Stomach (tissue), 4 donors: ENCODE data around the gene SHANK2.

Experiments used
- EP300 ChIP-seq: sonication (generic); formaldehyde crosslinking; IDR thresholded peaks from one replicate; pipeline ENCODE4 v1.6.1; 2017; ENCODE audit warnings: antibody characterized with exemption
- POLR2A ChIP-seq, 4 donors: fragments of 450-650 bp; IDR thresholded peaks; one replicate each; pipeline ENCODE4 v1.6.1; 2016; ENCODE audit warnings: antibody characterized with exemption in 4 of 4, control low read depth in 2 of 4, mild to moderate bottlenecking in 1 of 4, moderate library complexity in 1 of 4
- POLR2AphosphoS5 ChIP-seq, 3 donors: sonication (generic); formaldehyde crosslinking; IDR thresholded peaks; one replicate each; pipeline ENCODE4 v1.6.1; 2016; ENCODE audit warnings: antibody characterized with exemption in 3 of 3
- TF ChIP-seq, protein P1 (sequence below), 7 experiments: fragments of 450-650 bp in 4 of 7; fragments of 200-600 bp in 3 of 7; sonication (generic) in 3 of 7; IDR thresholded peaks; one replicate each; pipeline ENCODE4 v1.5.1; 2016 to 2019; ENCODE audit warnings: antibody characterized with exemption in 7 of 7, control low read depth in 2 of 7, mild to moderate bottlenecking in 1 of 7

DNA sequence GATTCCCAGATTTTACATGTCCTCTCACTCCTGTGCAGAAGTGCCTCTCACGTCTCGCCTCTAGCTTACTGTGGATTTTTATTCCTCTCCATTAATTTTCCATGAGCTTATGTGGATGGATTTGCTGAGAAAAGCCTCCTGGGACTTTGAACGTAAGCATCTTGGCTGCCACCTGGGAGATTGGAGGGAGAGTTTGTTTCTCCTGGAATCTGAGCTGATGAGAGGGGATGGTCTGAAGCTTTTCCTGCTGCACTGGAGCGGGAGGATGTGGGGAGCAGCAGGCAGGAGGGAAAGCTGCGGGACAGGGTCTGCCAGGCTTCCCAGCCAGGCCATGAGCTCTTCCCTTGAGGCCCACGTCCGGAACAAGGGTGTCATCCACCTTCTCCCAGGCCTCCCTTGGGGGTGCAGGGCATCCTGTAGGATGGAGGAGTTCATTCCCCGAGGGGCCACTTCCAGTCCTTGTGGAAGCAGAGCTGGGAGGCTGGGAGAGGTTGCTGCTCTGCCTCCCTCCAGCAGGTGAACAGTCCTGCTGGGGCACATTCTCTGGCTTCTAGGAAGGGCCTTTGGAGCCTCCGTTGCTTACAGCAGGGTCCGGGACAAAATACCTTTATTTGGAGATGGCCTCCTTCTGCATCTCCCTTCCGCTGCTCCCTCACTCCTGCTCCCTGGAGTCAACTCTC, 3.6 kb upstream of the SHANK2 start:
- TF ChIP-seq POLR2A (IDR thresholded peaks at IDR 0.05): no peak
- no peak for TF ChIP-seq POLR2AphosphoS5 (IDR thresholded peaks at IDR 0.05)
- TF ChIP-seq, protein P1, sequence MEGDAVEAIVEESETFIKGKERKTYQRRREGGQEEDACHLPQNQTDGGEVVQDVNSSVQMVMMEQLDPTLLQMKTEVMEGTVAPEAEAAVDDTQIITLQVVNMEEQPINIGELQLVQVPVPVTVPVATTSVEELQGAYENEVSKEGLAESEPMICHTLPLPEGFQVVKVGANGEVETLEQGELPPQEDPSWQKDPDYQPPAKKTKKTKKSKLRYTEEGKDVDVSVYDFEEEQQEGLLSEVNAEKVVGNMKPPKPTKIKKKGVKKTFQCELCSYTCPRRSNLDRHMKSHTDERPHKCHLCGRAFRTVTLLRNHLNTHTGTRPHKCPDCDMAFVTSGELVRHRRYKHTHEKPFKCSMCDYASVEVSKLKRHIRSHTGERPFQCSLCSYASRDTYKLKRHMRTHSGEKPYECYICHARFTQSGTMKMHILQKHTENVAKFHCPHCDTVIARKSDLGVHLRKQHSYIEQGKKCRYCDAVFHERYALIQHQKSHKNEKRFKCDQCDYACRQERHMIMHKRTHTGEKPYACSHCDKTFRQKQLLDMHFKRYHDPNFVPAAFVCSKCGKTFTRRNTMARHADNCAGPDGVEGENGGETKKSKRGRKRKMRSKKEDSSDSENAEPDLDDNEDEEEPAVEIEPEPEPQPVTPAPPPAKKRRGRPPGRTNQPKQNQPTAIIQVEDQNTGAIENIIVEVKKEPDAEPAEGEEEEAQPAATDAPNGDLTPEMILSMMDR (IDR thresholded peaks at IDR 0.05): no peak
- no peak for TF ChIP-seq EP300
